Right renal cortex interstitium (tissue), 3 donors: ENCODE measurements around the gene ARID3B. TPM values are rescaled to one million over a fixed set of nuclear protein-coding genes. Genes with fewer than 3 reads are reported as not detected.
"Not testable (repeated sequence)": the region's sequence is repeated elsewhere in the genome, so short reads cannot be mapped to it uniquely, and the experiment has no call there.

Experiments used
- DNase-seq, 3 donors: peaks; one replicate each; pipeline ENCODE4 v3.0.0-alpha.2; 2013; ENCODE audit warnings: low read depth in 3 of 3, low spot score in 2 of 3
- polyA plus RNA-seq, 3 donors: library from polyadenylated mRNA; unstranded; fragments of 120-200 nt; gene quantifications; one replicate each; pipeline ENCODE4 v1.2.1, GENCODE V29; 2013; ENCODE audit not compliant: insufficient read length in 3 of 3

ARID3B gene
- polyA plus RNA-seq, 3 donors = 11.4 to 12.1 (median 11.5) TPM

- no peak for DNase-seq
These were observed 78.0 kb downstream of the ARID3B start for GRCh38 chr15:74618841-74619596.

GRCh38 chr15:74619916-74620635 is 79.1 kb downstream of the ARID3B start:
- DNase-seq = no peak

GRCh38 chr15:74620636-74621545 is 79.9 kb downstream of the ARID3B start:
- no peak for DNase-seq

GRCh38 chr15:74621546-74621920 is 80.5 kb downstream of the ARID3B start:
- no peak for DNase-seq

- DNase-seq = no peak
These were observed 80.9 kb downstream of the ARID3B start for GRCh38 chr15:74621936-74622335.

GRCh38 chr15:74622758-74623157 is 81.7 kb downstream of the ARID3B start:
- no peak for DNase-seq

- DNase-seq = no peak
These were observed 83.1 kb downstream of the ARID3B start for GRCh38 chr15:74624020-74624602.

GRCh38 chr15:74625693-74626092 is 84.7 kb downstream of the ARID3B start:
- no peak for DNase-seq

- no peak for DNase-seq
These were observed 85.3 kb downstream of the ARID3B start for GRCh38 chr15:74626336-74626735.

- no peak for DNase-seq
These were observed 86.0 kb downstream of the ARID3B start for GRCh38 chr15:74626752-74627692.

- no peak for DNase-seq
These were observed 86.7 kb downstream of the ARID3B start for GRCh38 chr15:74627766-74628165.

GRCh38 chr15:74628199-74628598 is 87.2 kb downstream of the ARID3B start:
- no peak for DNase-seq

- DNase-seq = no peak
These were observed 87.9 kb downstream of the ARID3B start for GRCh38 chr15:74628949-74629348.

- DNase-seq = not testable (repeated sequence)
These were observed 88.7 kb downstream of the ARID3B start for GRCh38 chr15:74629696-74630095.

GRCh38 chr15:74630284-74631086 is 89.5 kb downstream of the ARID3B start:
- DNase-seq = no peak

GRCh38 chr15:74631087-74631385 is 90.0 kb downstream of the ARID3B start:
- no peak for DNase-seq

GRCh38 chr15:74631408-74631807 is 90.4 kb downstream of the ARID3B start:
- DNase-seq = no peak

- DNase-seq = no peak
These were observed 91.0 kb downstream of the ARID3B start for GRCh38 chr15:74631935-74632560.

GRCh38 chr15:74632601-74633000 is 91.6 kb downstream of the ARID3B start:
- no peak for DNase-seq
